B cell (primary cell): Measurements from ENCODE around the gene CCDC85C.

Source experiments
- EZH2 ChIP-seq: IDR thresholded peaks from 2 replicates; pipeline ENCODE4 v1.6.1; 2012; ENCODE audit warnings: borderline replicate concordance, low read depth, mild to moderate bottlenecking, moderate library complexity, low read length; ENCODE audit not compliant: insufficient read depth, poor library complexity, severe bottlenecking
- TF ChIP-seq, protein P1 (sequence below): fragments of 200-600 bp; IDR thresholded peaks from one replicate; pipeline ENCODE4 v1.8.0; 2022; ENCODE audit warnings: antibody characterized with exemption, mild to moderate bottlenecking

DNA sequence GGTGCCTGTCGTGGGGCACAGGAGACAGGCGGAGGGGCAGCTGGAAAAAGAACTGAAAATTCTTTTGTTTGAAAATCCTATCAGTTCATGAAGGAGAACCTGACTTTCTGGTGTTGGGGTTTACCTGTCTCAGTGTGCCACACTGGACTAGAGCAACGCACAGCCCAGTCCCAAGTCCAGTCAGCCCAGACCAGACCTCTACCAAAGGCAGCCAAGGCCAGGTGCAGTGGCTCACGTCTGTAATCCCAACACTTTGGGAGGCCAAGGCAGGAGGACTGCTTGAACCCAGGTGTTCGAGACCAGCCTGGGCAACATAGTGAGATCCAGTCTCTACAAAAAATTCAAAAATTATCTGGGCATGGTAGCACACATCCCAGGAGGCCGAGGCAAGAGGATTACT, 4.6 kb downstream of the CCDC85C start:
- TF ChIP-seq, protein P1, sequence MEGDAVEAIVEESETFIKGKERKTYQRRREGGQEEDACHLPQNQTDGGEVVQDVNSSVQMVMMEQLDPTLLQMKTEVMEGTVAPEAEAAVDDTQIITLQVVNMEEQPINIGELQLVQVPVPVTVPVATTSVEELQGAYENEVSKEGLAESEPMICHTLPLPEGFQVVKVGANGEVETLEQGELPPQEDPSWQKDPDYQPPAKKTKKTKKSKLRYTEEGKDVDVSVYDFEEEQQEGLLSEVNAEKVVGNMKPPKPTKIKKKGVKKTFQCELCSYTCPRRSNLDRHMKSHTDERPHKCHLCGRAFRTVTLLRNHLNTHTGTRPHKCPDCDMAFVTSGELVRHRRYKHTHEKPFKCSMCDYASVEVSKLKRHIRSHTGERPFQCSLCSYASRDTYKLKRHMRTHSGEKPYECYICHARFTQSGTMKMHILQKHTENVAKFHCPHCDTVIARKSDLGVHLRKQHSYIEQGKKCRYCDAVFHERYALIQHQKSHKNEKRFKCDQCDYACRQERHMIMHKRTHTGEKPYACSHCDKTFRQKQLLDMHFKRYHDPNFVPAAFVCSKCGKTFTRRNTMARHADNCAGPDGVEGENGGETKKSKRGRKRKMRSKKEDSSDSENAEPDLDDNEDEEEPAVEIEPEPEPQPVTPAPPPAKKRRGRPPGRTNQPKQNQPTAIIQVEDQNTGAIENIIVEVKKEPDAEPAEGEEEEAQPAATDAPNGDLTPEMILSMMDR = no peak
- TF ChIP-seq EZH2 = no peak
